Effector memory CD4-positive, alpha-beta T cell (primary cell): Measurements from ENCODE around the gene DMGDH.

Experiments used
- DNase-seq, 3 donors: peaks; one replicate each; pipeline ENCODE4 v3.0.0-alpha.2; 2020
- H3K27ac ChIP-seq: 2 replicates; pipeline ENCODE4 v1.7.0; 2013; ENCODE audit warnings: mild to moderate bottlenecking, low read length, moderate library complexity; ENCODE audit not compliant: insufficient read depth, poor library complexity, severe bottlenecking
- H3K27me3 ChIP-seq: replicated peaks from 2 replicates; pipeline ENCODE4 v1.7.0; 2013; ENCODE audit warnings: mild to moderate bottlenecking, low read length; ENCODE audit not compliant: insufficient read depth, control insufficient read depth, poor library complexity, severe bottlenecking
- H3K36me3 ChIP-seq: 2 replicates; pipeline ENCODE4 v1.7.0; 2013; ENCODE audit warnings: mild to moderate bottlenecking, low read length, moderate library complexity; ENCODE audit not compliant: control insufficient read depth, insufficient read depth
- H3K4me1 ChIP-seq: 2 replicates; pipeline ENCODE4 v1.7.0; 2013; ENCODE audit warnings: low read length, mild to moderate bottlenecking; ENCODE audit not compliant: control insufficient read depth, insufficient read depth, poor library complexity, severe bottlenecking
- H3K4me3 ChIP-seq: 2 replicates; pipeline ENCODE4 v1.7.0; 2013; ENCODE audit warnings: low read length, low read depth, mild to moderate bottlenecking; ENCODE audit not compliant: insufficient read depth, poor library complexity, severe bottlenecking
- H3K9me3 ChIP-seq: 2 replicates; pipeline ENCODE4 v1.7.0; 2013; ENCODE audit warnings: mild to moderate bottlenecking, low read length, moderate library complexity; ENCODE audit not compliant: control insufficient read depth

The DMGDH gene

GRCh38 chr5:79021753-79022152 is 47.7 kb downstream of the DMGDH start:
- H3K4me1 ChIP-seq: no peaks in the 10 kb centered on the region
- H3K27me3 ChIP-seq: no peaks in the 10 kb centered on the region
- no peak overlapping the region for H3K27ac ChIP-seq
- H3K36me3 ChIP-seq: no peaks in the 10 kb centered on the region
- DNase-seq: no peak
- no peak overlapping the region for H3K4me3 ChIP-seq
- no peaks in the 10 kb centered on the region for H3K9me3 ChIP-seq

GRCh38 chr5:79020861-79021561 is 48.5 kb downstream of the DMGDH start:
- no peaks in the 10 kb centered on the region for H3K9me3 ChIP-seq
- peak in 1 of 3 donors; percentile 8 for DNase-seq
- no peaks in the 10 kb centered on the region for H3K4me1 ChIP-seq
- no peaks in the 10 kb centered on the region for H3K36me3 ChIP-seq
- H3K27ac ChIP-seq: no peak overlapping the region
- H3K27me3 ChIP-seq: no peaks in the 10 kb centered on the region
- no peak overlapping the region for H3K4me3 ChIP-seq

- DNase-seq: no peak
- H3K9me3 ChIP-seq: no peaks in the 10 kb centered on the region
- no peaks in the 10 kb centered on the region for H3K4me1 ChIP-seq
- H3K36me3 ChIP-seq: no peaks in the 10 kb centered on the region
- no peak overlapping the region for H3K27ac ChIP-seq
- no peaks in the 10 kb centered on the region for H3K27me3 ChIP-seq
- no peak overlapping the region for H3K4me3 ChIP-seq
Observed at GRCh38 chr5:79014631-79015030, 54.8 kb downstream of the DMGDH start.

- Histone ChIP-seq H3K27ac (no peak overlapping the region), H3K4me3 (no peak overlapping the region), H3K9me3 (no peaks in the 10 kb centered on the region), H3K4me1 (no peaks in the 10 kb centered on the region), H3K27me3 (no peaks in the 10 kb centered on the region), H3K36me3 (no peaks in the 10 kb centered on the region)
- no peak for DNase-seq
Observed at GRCh38 chr5:79011869-79012268, 57.6 kb downstream of the DMGDH start.

GRCh38 chr5:79011219-79011836 is 58.1 kb downstream of the DMGDH start:
- Histone ChIP-seq H3K4me1 (no peaks in the 10 kb centered on the region), H3K4me3 (no peak overlapping the region), H3K9me3 (no peaks in the 10 kb centered on the region), H3K27me3 (no peaks in the 10 kb centered on the region), H3K36me3 (no peaks in the 10 kb centered on the region), H3K27ac (no peak overlapping the region)
- no peak for DNase-seq

- Histone ChIP-seq H3K27ac (no peak overlapping the region), H3K9me3 (no peaks in the 10 kb centered on the region), H3K27me3 (no peaks in the 10 kb centered on the region), H3K4me3 (no peak overlapping the region), H3K4me1 (no peaks in the 10 kb centered on the region), H3K36me3 (no peaks in the 10 kb centered on the region)
- no peak for DNase-seq
Observed at GRCh38 chr5:79008362-79008761, 61.1 kb downstream of the DMGDH start.

- H3K4me1 ChIP-seq: no peaks in the 10 kb centered on the region
- DNase-seq: no peak
- H3K9me3 ChIP-seq: no peaks in the 10 kb centered on the region
- H3K27ac ChIP-seq: no peak overlapping the region
- H3K36me3 ChIP-seq: no peaks in the 10 kb centered on the region
- no peaks in the 10 kb centered on the region for H3K27me3 ChIP-seq
- H3K4me3 ChIP-seq: no peak overlapping the region
Observed at GRCh38 chr5:79007872-79008271, 61.6 kb downstream of the DMGDH start.

GRCh38 chr5:79005936-79006631 is 63.4 kb downstream of the DMGDH start:
- no peaks in the 10 kb centered on the region for H3K9me3 ChIP-seq
- DNase-seq: no peak
- H3K27ac ChIP-seq: no peak overlapping the region
- no peaks in the 10 kb centered on the region for H3K27me3 ChIP-seq
- no peaks in the 10 kb centered on the region for H3K4me1 ChIP-seq
- no peak overlapping the region for H3K4me3 ChIP-seq
- no peaks in the 10 kb centered on the region for H3K36me3 ChIP-seq

GRCh38 chr5:79005151-79005550 is 64.3 kb downstream of the DMGDH start:
- Histone ChIP-seq H3K27me3 (no peaks in the 10 kb centered on the region), H3K4me3 (no peak overlapping the region), H3K27ac (no peak overlapping the region), H3K9me3 (no peaks in the 10 kb centered on the region), H3K4me1 (no peaks in the 10 kb centered on the region), H3K36me3 (no peaks in the 10 kb centered on the region)
- no peak for DNase-seq

GRCh38 chr5:79002374-79002773 is 67.1 kb downstream of the DMGDH start:
- H3K4me3 ChIP-seq: no peak overlapping the region
- no peaks in the 10 kb centered on the region for H3K4me1 ChIP-seq
- no peaks in the 10 kb centered on the region for H3K27me3 ChIP-seq
- no peak for DNase-seq
- no peaks in the 10 kb centered on the region for H3K36me3 ChIP-seq
- no peak overlapping the region for H3K27ac ChIP-seq
- H3K9me3 ChIP-seq: no peaks in the 10 kb centered on the region
